ENCODE data around the gene LILRB3. TPM values are rescaled to one million over a fixed set of nuclear protein-coding genes. Genes with fewer than 3 reads are reported as not detected.

Gene LILRB3
- total and polyA plus RNA-seq, 2 experiments from 2014 or later, result 1.7 TPM; not detected in 1

DNA sequence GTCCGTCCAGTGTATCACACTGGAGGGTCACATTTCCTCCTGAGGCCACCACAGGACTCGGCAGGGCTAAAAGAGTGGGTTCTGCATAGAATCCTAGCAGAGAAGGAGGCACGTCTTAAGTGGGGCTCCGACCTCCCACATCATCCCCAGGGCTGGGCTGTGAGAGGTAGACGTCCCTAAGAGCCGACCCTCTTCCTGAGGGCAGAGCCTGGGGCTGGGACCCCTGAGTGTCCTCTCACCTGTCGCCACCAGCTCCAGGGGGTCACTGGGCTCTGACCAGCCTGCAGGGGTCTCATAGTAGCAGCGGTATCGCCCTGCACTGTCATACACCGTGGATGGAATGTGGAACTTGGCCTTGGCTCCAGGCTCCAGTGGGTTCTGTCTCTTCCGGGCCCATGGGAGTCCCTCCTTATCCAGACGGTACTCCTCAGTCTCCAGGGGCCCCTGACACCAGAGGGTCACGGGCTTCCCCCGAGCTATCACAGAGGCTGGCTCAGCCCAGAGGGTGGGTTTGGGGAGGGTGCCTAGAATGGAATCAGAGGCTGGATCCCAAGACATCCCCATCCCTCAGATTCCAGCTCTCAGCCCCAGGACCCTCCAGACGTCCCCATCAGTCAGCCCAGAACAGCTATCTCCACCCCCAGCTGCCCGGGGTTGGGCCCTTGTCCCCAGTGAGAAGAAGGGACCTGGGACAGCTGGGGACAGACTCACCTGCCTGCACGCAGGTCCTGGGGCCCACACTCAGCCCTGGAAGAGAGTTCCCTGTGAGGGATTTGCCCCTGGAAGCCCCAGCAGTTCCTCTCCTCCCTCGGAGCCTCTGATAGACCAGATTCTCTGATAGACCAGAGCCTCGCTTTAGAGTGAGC lies 33.7 kb upstream of the LILRB3 start:
- H3K4me2 ChIP-seq, result no peak overlapping the region
- 84% methylated on average over 18 of the region's 19 CpGs for WGBS (ENCODE audit: low lambda C conversion rate, missing lambda C conversion rate)
- TF ChIP-seq EZH2phosphoT487 (IDR thresholded peaks at IDR 0.05; ENCODE audit: low read depth, severe bottlenecking, unreplicated experiment) (no peak), EZH2 (IDR thresholded peaks at IDR 0.05; ENCODE audit: borderline replicate concordance) (no peak)
- no peak overlapping the region for H3K27ac ChIP-seq
- no peaks in the 10 kb centered on the region for H3K9me2 ChIP-seq (replicated peaks; ENCODE audit: insufficient read depth)
- H3K4me3 ChIP-seq, result no peak overlapping the region
- H4K20me1 ChIP-seq (ENCODE audit: insufficient read depth, poor library complexity, severe bottlenecking), result no peaks in the 10 kb centered on the region
- DNase-seq (ENCODE audit: low spot score), result no peak
- H2AFZ ChIP-seq, result no peak overlapping the region
- no peaks in the 10 kb centered on the region for H3K36me3 ChIP-seq (replicated peaks; ENCODE audit: insufficient read depth, low read depth)
- H3K9me3 ChIP-seq (ENCODE audit: low read depth), result no peaks in the 10 kb centered on the region
- no peaks in the 10 kb centered on the region for H3K79me2 ChIP-seq
- no peaks in the 10 kb centered on the region for H3K4me1 ChIP-seq (ENCODE audit: insufficient read depth)
- H3K27me3 ChIP-seq, result no peaks in the 10 kb centered on the region

- Histone ChIP-seq H3K36me3 (replicated peaks; ENCODE audit: insufficient read depth, low read depth) (no peaks in the 10 kb centered on the region), H2AFZ (no peak overlapping the region), H3K4me1 (ENCODE audit: insufficient read depth) (no peaks in the 10 kb centered on the region), H3K27ac (no peak overlapping the region), H3K4me2 (no peak overlapping the region), H3K79me2 (no peaks in the 10 kb centered on the region), H3K9me3 (ENCODE audit: low read depth) (no peaks in the 10 kb centered on the region), H4K20me1 (ENCODE audit: insufficient read depth, poor library complexity, severe bottlenecking) (no peaks in the 10 kb centered on the region), H3K9me2 (replicated peaks; ENCODE audit: insufficient read depth) (no peaks in the 10 kb centered on the region), H3K27me3 (peaks cover 3% of the 10 kb centered on the region), H3K4me3 (no peak overlapping the region)
- TF ChIP-seq CTCF (IDR thresholded peaks at IDR 0.05; ENCODE audit: poor library complexity) (no peak), EZH2 (IDR thresholded peaks at IDR 0.05; ENCODE audit: borderline replicate concordance) (no peak), EZH2phosphoT487 (IDR thresholded peaks at IDR 0.05; ENCODE audit: low read depth, severe bottlenecking, unreplicated experiment) (no peak)
- 75% methylated on average over 24 of the region's 26 CpGs for WGBS (ENCODE audit: low lambda C conversion rate, missing lambda C conversion rate)
- no peak for DNase-seq (ENCODE audit: low spot score)
Measured at GRCh38 chr19:54255105-54255775, 32.4 kb upstream of the LILRB3 start.

- no peak for DNase-seq (ENCODE audit: low spot score)
- TF ChIP-seq CTCF (IDR thresholded peaks at IDR 0.05; ENCODE audit: poor library complexity) (no peak), EZH2 (IDR thresholded peaks at IDR 0.05; ENCODE audit: borderline replicate concordance) (no peak), EZH2phosphoT487 (IDR thresholded peaks at IDR 0.05; ENCODE audit: low read depth, severe bottlenecking, unreplicated experiment) (no peak)
- WGBS (ENCODE audit: low lambda C conversion rate, missing lambda C conversion rate), result 74% methylated on average over 16 of the region's 17 CpGs
- no peak overlapping the region for H3K27ac ChIP-seq
- no peaks in the 10 kb centered on the region for H3K79me2 ChIP-seq
- no peaks in the 10 kb centered on the region for H3K4me1 ChIP-seq (ENCODE audit: insufficient read depth)
- H4K20me1 ChIP-seq (ENCODE audit: insufficient read depth, poor library complexity, severe bottlenecking), result no peaks in the 10 kb centered on the region
- H3K4me2 ChIP-seq, result no peak overlapping the region
- H3K4me3 ChIP-seq, result no peak overlapping the region
- H3K36me3 ChIP-seq (replicated peaks; ENCODE audit: insufficient read depth, low read depth), result no peaks in the 10 kb centered on the region
- no peaks in the 10 kb centered on the region for H3K9me3 ChIP-seq (ENCODE audit: low read depth)
- peaks cover 7% of the 10 kb centered on the region for H3K27me3 ChIP-seq
- H3K9me2 ChIP-seq (replicated peaks; ENCODE audit: insufficient read depth), result no peaks in the 10 kb centered on the region
- H2AFZ ChIP-seq, result no peak overlapping the region
Measured at GRCh38 chr19:54254195-54254906, 31.5 kb upstream of the LILRB3 start.
